GM15510 (cell line): ENCODE results near the gene CEACAM7.

Experiments used
- POLR2A ChIP-seq: IDR thresholded peaks from 3 replicates; pipeline ENCODE4 v1.6.1; 2011; ENCODE audit warnings: borderline replicate concordance; ENCODE audit not compliant: insufficient read length; ENCODE audit errors: extremely low read depth

CEACAM7 gene

DNA sequence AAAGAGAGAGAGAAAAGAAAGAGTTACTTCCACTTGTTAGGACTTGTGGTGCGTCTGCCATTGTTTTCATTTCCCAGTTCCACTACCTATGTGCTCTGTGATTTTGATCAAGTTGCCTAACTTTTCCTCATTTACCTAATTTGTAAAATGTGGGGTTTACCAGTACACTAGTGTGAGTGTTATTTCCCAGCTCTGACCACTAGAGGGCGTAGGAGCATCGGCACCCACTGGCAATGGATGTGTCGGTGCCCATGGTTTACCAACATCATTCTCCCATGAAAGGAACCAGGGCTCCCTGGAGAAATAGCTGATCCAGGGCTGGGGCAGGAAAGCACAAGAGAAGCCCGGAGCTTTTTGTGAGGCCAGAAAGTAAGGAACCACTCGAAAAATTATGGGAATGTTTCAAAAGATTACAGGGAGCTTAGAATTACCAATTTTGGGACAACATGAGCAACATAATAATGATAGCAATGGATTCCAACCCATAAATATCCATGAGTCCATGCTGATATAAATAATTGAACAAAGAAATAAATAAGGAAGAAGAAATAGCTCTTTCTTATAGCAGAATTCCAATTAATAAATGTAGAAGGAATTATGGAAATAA lies 46.1 kb downstream of the CEACAM7 start:
- TF ChIP-seq POLR2A: no peak

DNA sequence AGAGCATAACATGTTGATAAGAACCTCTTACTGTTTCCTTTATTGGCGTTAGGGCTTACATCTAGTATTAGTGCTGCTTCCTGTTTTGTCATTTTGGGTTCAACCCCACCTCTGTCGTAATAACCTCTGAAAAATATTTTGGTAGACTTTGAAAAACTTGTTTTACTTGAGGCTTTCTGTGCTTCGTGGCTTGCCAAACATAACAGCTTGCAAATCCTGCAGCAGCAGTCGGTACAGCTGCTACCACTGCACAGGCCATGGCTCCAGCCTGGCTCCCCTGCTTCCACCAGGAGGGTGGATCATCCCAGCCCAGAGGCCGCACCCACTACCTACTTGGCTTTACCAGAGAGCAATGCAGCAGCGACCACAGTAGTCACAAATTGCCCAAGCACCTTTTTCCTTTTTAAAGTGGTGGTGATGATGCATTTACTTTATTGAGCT lies 49.4 kb downstream of the CEACAM7 start:
- no peak for TF ChIP-seq POLR2A

DNA sequence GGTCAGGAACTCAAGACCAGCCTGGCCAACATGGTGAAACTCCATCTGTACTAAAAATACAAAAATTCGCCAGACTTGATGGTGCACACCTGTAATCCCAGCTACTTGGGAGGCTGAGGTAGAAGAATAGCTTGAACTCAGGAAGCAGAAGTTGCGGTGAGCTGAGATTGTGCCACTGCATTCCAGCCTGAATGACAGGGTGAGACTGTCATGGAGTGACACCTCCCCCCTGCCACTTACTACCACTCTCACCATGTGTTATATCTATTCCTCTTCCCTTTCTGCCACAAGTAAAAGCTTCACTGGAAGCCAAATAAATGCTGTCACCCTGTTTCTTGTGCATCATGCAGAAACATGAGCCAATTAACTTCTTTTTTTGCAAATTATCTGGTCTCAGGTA lies 50.6 kb downstream of the CEACAM7 start:
- TF ChIP-seq POLR2A: no peak

DNA sequence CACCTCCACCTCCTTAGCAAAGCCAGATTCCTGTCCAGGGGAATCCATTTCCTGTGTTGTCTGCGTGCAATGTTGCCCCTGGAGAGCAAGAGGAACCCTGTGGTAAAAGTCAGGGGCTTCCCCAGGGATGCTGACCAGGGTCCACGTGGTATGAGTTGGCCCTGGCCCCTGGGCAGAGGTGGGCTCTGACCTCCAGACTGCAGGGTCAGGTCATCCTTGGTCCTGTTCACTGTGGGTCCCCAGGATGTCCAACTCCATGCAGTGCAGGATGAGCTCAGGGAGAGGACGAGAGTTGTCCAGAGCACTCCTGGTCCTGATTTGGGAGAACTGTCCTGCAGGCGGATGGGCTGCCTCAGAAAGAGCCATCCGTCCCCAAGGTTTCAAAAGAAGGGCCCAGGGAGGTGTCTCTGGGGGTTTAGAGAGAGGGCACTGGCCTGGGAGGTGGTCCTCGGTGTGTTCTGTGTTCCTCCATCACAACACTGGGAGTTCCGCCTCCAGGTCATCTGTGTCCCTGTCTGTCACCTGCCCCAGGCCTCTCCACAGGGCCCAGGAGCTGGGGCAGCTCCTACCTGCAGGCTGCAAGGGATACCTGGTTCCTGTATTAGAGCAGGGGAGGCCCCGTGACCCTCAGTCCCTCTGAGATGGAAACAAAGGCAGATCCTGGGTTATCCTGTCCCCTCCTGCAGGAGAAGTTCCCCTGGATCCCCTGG lies 59.9 kb downstream of the CEACAM7 start:
- no peak for TF ChIP-seq POLR2A

DNA sequence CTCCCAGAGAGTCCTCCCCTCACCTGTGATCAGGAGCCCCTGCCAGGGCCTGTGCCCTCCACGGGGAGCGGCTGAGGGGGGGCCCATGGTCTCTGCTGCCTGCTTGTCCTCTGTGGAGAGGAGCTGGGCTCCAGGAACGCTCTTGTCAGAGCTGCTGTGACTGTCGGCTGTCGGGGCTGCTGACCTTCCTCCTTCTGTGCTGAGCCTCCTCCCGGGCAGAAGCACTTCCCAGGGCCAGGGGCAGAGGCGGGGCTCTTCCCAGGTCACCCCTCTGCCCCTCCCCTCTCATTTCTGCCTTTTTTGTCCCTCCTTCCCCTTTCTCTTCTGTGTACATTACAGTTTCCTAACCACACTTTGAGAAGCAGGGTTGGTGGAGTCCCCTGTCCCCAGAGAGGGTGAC lies 61.2 kb downstream of the CEACAM7 start, which contains the start of gene CEACAM4:
TSS of gene CEACAM4 (minus strand) at position 198 of the 400 bp plus-strand sequence. CDS start at position 87, 111 bp downstream.
- no peak for TF ChIP-seq POLR2A

DNA sequence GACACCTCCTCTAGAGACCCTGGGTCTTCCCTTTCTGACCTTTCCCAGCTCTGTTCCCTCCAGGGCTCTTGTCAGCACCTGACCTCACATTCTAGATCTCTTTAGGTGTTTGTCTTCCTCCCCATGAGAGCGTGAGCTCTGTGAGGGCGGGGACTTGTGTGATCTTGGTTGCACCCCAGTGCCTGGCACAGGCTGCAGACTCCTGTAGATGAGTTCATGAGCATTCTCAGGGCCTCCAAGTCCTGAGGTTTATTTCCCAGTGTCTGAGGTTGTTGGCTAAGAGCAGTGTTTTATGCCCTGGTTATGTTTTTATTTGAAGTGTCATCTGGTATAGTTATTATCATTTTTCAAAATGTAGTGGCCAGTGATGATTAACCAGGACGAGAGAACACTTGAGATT lies 61.8 kb downstream of the CEACAM7 start:
- no peak for TF ChIP-seq POLR2A

DNA sequence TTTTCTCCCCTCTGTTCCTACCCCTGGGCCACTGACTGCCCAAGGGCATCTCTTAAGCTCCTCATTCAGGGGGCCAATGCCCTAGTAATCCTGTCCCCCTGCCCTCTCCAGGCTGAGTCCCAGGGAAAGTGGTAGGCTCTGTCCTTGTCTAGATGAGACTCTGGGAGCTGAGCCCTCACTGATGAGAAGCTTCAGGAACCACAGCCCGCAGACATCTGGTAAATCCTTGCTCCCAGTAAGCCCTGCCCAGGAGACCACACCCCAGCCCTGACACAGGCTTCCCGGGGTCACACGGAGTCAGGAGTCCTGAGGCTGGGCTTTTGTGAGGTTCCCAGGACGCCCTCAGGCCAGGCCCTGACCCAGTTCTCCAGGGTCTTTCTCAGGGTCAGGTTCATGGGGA lies 63.1 kb downstream of the CEACAM7 start:
- TF ChIP-seq POLR2A: no peak

DNA sequence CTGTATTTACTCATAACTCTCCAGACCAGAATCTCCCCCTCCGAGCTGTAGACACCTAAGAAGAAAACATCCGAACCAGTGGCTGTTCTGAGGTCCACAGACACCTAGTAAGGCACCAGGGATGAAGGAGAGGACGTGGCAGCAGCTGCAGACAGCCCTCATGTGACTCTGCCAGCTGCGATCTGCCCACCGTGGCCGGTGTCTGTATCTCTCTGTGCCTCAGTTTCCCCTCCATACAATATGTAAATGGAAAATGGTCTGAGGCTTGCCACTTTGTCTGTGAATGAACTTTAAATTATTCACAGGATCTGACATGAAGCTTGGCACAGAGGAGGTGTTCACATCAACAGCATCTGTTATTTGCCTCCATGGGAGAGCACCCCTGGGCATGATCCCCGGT lies 63.6 kb downstream of the CEACAM7 start:
- no peak for TF ChIP-seq POLR2A

DNA sequence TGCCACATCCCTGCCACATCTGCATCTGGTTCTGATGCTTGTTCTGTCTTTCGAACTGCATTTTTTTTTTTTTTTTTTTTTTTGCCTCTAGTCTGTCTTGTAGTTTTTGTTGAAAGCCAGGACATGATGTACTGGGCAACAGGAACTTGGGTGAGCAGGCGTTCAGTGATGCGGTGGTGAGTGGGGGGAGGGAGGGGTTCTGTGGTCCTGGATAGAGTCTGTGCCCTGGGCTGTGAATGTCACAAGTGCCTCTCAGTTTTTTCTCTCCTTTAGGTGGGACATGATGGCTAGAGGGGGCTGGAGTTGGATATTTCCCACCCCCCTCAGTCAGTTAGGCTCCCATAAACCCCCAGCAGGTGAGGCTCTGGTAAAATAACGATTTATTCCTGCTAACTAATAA lies 64.7 kb downstream of the CEACAM7 start:
- TF ChIP-seq POLR2A: no peak
